HCT116 (cell line): ENCODE results near the gene NDUFS1. TPM values are rescaled to one million over a fixed set of nuclear protein-coding genes. Genes with fewer than 3 reads are reported as not detected.
"Not testable (repeated sequence)": the region's sequence is repeated elsewhere in the genome, so short reads cannot be mapped to it uniquely, and the experiment has no call there.

Experiments
- ATAC-seq: fragments of 200-7000 bp; cut with Tn5 transposase; 2 replicates; pipeline ENCODE4 v1.9.1; 2020; ENCODE audit warnings: mild to moderate bottlenecking, moderate library complexity
- BruUV-seq: library from RNA; stranded (reverse); fragments of 400-500 nt; replicated peaks from 2 replicates; lab custom pipeline; 2021; lab: Mats Ljungman, UMichigan
- CTCF ChIA-PET: fragments of 300-600 bp; sonication (Branson Sonifier 250); formaldehyde crosslinking; loops from one replicate; lab custom pipeline; 2021; ENCODE audit warnings: antibody characterized with exemption; lab: Charles Lee
- POLR2A ChIA-PET: fragments of 300-600, 350-600 bp; sonication (Branson Sonifier 250); formaldehyde crosslinking; loops from one replicate; lab custom pipeline; 2021; ENCODE audit warnings: antibody characterized with exemption; lab: Charles Lee
- RAD21 ChIA-PET, 2 experiments: fragments of 300-600 bp; sonication (Branson Sonifier 250); formaldehyde crosslinking; loops; one replicate each; lab custom pipeline; 2023; ENCODE audit warnings: low total read pairs in 2 of 2; ENCODE audit not compliant: uncharacterized antibody in 2 of 2, unreplicated experiment in 2 of 2, low non-redundant PET in 1 of 2; lab: Charles Lee
- DNase-seq: peaks from one replicate; pipeline ENCODE4 v3.0.0-alpha.2; 2010; ENCODE audit warnings: low read depth, low spot score
- H2AFZ ChIP-seq: fragments of 200-600 bp; shearing (Covaris generic), sonication (generic); 2 replicates; pipeline ENCODE4 v1.6.1; 2017; ENCODE audit warnings: low read depth, mixed run types, mixed read lengths, antibody characterized with exemption, low read length; ENCODE audit not compliant: poor library complexity, severe bottlenecking
- H3K27ac ChIP-seq: 2 replicates; pipeline ENCODE4 v1.5.1; 2012; ENCODE audit warnings: low read depth, low read length
- H3K27me3 ChIP-seq: fragments of 200-600 bp; sonication (generic); 2 replicates; pipeline ENCODE4 v1.6.1; 2016; ENCODE audit warnings: mixed run types, low read length, mixed read lengths; ENCODE audit not compliant: insufficient read depth
- H3K36me3 ChIP-seq, 2 experiments: fragments of 200-500 bp in 1 of 2; fragments of 200-600 bp in 1 of 2; sonication (Bioruptor generic) in 1 of 2; sonication (generic) in 1 of 2; 2 replicates each; pipeline versions ENCODE4 v1.5.1 to v1.6.1; 2014 to 2016; ENCODE audit warnings: low read length in 2 of 2, inconsistent platforms in 1 of 2, mixed read lengths in 1 of 2, mixed run types in 1 of 2; ENCODE audit not compliant: insufficient read depth in 2 of 2, control insufficient read depth in 1 of 2
- H3K4me1 ChIP-seq, 2 experiments: fragments of 200-600 bp in 1 of 2; sonication (generic) in 1 of 2; 2 replicates each; pipeline versions ENCODE4 v1.5.1 to v1.6.1; 2012 to 2017; ENCODE audit warnings: low read length in 2 of 2, inconsistent platforms in 1 of 2, mild to moderate bottlenecking in 1 of 2, mixed read lengths in 1 of 2, mixed run types in 1 of 2, moderate library complexity in 1 of 2; ENCODE audit not compliant: insufficient read depth in 2 of 2, control insufficient read depth in 1 of 2
- H3K4me2 ChIP-seq: fragments of 200-600 bp; sonication (generic); 2 replicates; pipeline ENCODE4 v1.6.1; 2017; ENCODE audit warnings: mixed run types, low read length, mixed read lengths
- H3K4me3 ChIP-seq, 2 experiments: fragments of 200-600 bp in 1 of 2; sonication (generic) in 1 of 2; replicated peaks in 1 of 2; 2 replicates each; pipeline ENCODE4 v1.5.1; 2011 to 2016; ENCODE audit warnings: low read length in 2 of 2, control low read depth in 1 of 2, low read depth in 1 of 2, mild to moderate bottlenecking in 1 of 2, mixed read lengths in 1 of 2, mixed run types in 1 of 2
- H3K79me2 ChIP-seq: fragments of 200-600 bp; sonication (generic); 2 replicates; pipeline ENCODE4 v1.6.1; 2017; ENCODE audit warnings: mild to moderate bottlenecking, mixed run types, low read length, moderate library complexity, mixed read lengths; ENCODE audit not compliant: insufficient read depth
- H3K9ac ChIP-seq: fragments of 200-600 bp; sonication (generic); 2 replicates; pipeline ENCODE4 v1.6.1; 2016; ENCODE audit warnings: low read length, mixed read lengths
- H3K9me2 ChIP-seq: fragments of 200-600 bp; sonication (generic), shearing (Covaris generic); 2 replicates; pipeline ENCODE4 v1.6.1; 2017; ENCODE audit warnings: mixed run types, mild to moderate bottlenecking, moderate library complexity; ENCODE audit not compliant: insufficient read depth
- H3K9me3 ChIP-seq, 2 experiments: fragments of 200-500 bp in 1 of 2; fragments of 200-600 bp in 1 of 2; sonication (Bioruptor generic) in 1 of 2; sonication (generic) in 1 of 2; 2 replicates each; pipeline ENCODE4 v1.6.1; 2014 to 2017; ENCODE audit warnings: low read length in 2 of 2, mixed read lengths in 2 of 2, inconsistent platforms in 1 of 2, low read depth in 1 of 2, mild to moderate bottlenecking in 1 of 2, mixed run types in 1 of 2, moderate library complexity in 1 of 2; ENCODE audit not compliant: control insufficient read depth in 1 of 2, insufficient read depth in 1 of 2
- H4K20me1 ChIP-seq: fragments of 200-600 bp; sonication (generic), shearing (Covaris generic); 2 replicates; pipeline ENCODE4 v1.6.1; 2017; ENCODE audit warnings: mixed run types, mild to moderate bottlenecking, moderate library complexity; ENCODE audit not compliant: insufficient read depth
- ATF3 ChIP-seq: IDR thresholded peaks from 2 replicates; pipeline ENCODE4 v1.6.1; 2012
- CEBPB ChIP-seq: IDR thresholded peaks from 2 replicates; pipeline ENCODE4 v1.6.1; 2012; ENCODE audit warnings: low read depth
- EZH2 ChIP-seq: fragments of 200-600 bp; sonication (generic); IDR thresholded peaks from 2 replicates; pipeline ENCODE4 v1.6.1; 2017; ENCODE audit warnings: antibody characterized with exemption, mixed run types
- EZH2phosphoT487 ChIP-seq: fragments of 200-600 bp; IDR thresholded peaks from 2 replicates; pipeline ENCODE4 v1.6.1; 2018; ENCODE audit warnings: antibody characterized with exemption, borderline replicate concordance
- FOSL1 ChIP-seq: IDR thresholded peaks from 2 replicates; pipeline ENCODE4 v1.6.1; 2012; ENCODE audit warnings: low read depth
- MAX ChIP-seq: IDR thresholded peaks from 2 replicates; pipeline ENCODE4 v1.6.1; 2012
- POLR2A ChIP-seq: IDR thresholded peaks from 2 replicates; pipeline ENCODE4 v1.7.0; 2011; ENCODE audit warnings: borderline replicate concordance; ENCODE audit not compliant: insufficient read depth, insufficient read length; ENCODE audit errors: extremely low read depth
- SP1 ChIP-seq: IDR thresholded peaks from 2 replicates; pipeline ENCODE4 v1.6.1; 2012; ENCODE audit warnings: low read depth
- ZBTB33 ChIP-seq: IDR thresholded peaks from 2 replicates; pipeline ENCODE4 v1.6.1; 2011; ENCODE audit warnings: mild to moderate bottlenecking, low read length, moderate library complexity; ENCODE audit not compliant: insufficient replicate concordance; ENCODE audit errors: extremely low read depth
- ZFX ChIP-seq: fragments of 450-650 bp; IDR thresholded peaks from 2 replicates; pipeline ENCODE4 v1.6.1; 2017
- intact Hi-C: fragments of 100-400 bp; cut with micrococcal nuclease; formaldehyde crosslinking; loops from 2 replicates; pipeline ENCODE4 v1.10.0; 2022
- total RNA-seq: library from RNA; stranded (reverse); gene quantifications from one replicate; pipeline ENCODE4 v1.2.1, GENCODE V29; 2021; ENCODE audit not compliant: unreplicated experiment

NDUFS1 gene
- total RNA-seq, 1 experiment from 2014 or later = 86.6 TPM

- H3K9me2 ChIP-seq, ATAC-seq, H3K4me3 ChIP-seq, H3K36me3 ChIP-seq, H4K20me1 ChIP-seq, H3K9ac ChIP-seq, DNase-seq, H3K4me1 ChIP-seq, H3K79me2 ChIP-seq, H3K4me2 ChIP-seq, POLR2A ChIA-PET, CTCF ChIA-PET, BruUV-seq, H3K27ac ChIP-seq, H2AFZ ChIP-seq, RAD21 ChIA-PET, H3K9me3 ChIP-seq, H3K27me3 ChIP-seq, intact Hi-C loops: not testable (repeated sequence)
Observed at GRCh38 chr2:206098872-206099271, 60.4 kb downstream of the NDUFS1 start.

DNA sequence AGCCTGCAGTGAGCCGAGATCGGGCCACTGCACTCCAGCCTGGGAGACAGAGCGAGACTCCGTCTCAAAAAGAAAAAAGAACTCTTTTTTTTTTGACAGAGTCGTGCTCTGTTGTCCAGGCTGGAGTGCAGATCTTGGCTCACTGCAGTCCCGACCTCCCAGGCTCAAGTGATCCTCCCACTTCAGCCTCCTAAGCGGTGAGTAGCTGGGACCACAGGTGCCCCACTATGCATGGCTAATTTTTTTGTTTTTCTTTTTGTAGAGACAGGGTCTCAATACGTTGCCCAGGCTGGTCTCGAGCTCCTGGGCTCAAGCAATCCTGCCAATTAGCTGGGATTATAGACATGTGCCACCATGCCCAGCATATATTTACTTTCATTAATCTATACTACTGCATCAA lies 60.8 kb downstream of the NDUFS1 start:
- Histone ChIP-seq H3K4me1 (no peaks in the 10 kb centered on the region), H3K36me3 (no peaks in the 10 kb centered on the region), H4K20me1 (no peaks in the 10 kb centered on the region; the same call in 1 of the 2 replicates), H3K27ac (no peak overlapping the region), H3K79me2 (no peaks in the 10 kb centered on the region), H2AFZ (no peak overlapping the region), H3K4me3 (no peak overlapping the region), H3K9me3 (no peaks in the 10 kb centered on the region), H3K9ac (no peak overlapping the region), H3K27me3 (no peaks in the 10 kb centered on the region), H3K4me2 (no peak overlapping the region), H3K9me2 (no peaks in the 10 kb centered on the region)
- ChIA-PET POLR2A (no interaction called here), CTCF (no interaction called here), RAD21 (no interaction called here)
- DNase-seq (no peak), ATAC-seq (no peak)
- no TSS peak for BruUV-seq
- intact Hi-C loops = no loop called here
- TF ChIP-seq EZH2phosphoT487 = no peak
- no peak for TF ChIP-seq ATF3
- TF ChIP-seq ZBTB33 = no peak
- TF ChIP-seq CEBPB = no peak
- TF ChIP-seq POLR2A = no peak
- TF ChIP-seq MAX = no peak
- TF ChIP-seq FOSL1 = no peak
- no peak for TF ChIP-seq EZH2
- no peak for TF ChIP-seq SP1
- TF ChIP-seq ZFX = no peak
- TF ChIP-seq, all 23 proteins: peak for 0
